GM18873 (cell line): ENCODE results near the gene SREBF1.

Experiments used
- ATAC-seq: cut with Tn5 transposase; IDR thresholded peaks from one replicate; pipeline ENCODE4 v1.9.1; 2021; ENCODE audit warnings: mild to moderate bottlenecking, moderate library complexity, moderate number of reproducible peaks; ENCODE audit not compliant: unreplicated experiment, low FRiP score

Gene SREBF1

DNA sequence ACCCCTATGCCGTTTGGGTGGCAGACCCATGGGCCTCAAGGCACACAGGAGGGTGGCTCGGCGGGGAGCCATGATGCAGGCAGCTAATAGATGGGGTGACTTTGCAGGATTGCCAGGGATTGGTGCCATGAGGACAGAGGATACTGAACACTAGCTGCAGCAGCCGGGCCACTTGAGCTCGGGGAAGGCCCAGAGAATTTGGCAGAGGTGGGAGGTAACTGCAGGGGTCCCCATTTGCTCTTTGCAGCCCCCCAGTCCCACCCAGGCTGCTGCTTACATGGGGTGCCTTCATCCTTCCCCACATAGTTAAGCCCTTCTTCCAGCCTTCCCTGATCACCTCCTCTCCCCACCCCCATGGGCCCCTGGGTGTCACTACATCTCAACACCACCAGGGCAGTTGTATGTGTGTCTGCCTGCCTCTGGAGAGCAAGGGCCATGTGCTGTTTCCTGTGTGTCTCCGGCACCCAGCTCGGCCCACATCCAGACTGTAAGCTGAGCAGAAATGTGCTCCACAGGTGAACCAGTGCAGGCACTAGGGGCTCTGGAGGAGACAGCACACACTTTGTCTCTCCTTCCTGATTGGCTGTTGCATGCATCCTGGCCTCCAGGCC is 52.0 kb downstream of the SREBF1 start:
- no peak for ATAC-seq

DNA sequence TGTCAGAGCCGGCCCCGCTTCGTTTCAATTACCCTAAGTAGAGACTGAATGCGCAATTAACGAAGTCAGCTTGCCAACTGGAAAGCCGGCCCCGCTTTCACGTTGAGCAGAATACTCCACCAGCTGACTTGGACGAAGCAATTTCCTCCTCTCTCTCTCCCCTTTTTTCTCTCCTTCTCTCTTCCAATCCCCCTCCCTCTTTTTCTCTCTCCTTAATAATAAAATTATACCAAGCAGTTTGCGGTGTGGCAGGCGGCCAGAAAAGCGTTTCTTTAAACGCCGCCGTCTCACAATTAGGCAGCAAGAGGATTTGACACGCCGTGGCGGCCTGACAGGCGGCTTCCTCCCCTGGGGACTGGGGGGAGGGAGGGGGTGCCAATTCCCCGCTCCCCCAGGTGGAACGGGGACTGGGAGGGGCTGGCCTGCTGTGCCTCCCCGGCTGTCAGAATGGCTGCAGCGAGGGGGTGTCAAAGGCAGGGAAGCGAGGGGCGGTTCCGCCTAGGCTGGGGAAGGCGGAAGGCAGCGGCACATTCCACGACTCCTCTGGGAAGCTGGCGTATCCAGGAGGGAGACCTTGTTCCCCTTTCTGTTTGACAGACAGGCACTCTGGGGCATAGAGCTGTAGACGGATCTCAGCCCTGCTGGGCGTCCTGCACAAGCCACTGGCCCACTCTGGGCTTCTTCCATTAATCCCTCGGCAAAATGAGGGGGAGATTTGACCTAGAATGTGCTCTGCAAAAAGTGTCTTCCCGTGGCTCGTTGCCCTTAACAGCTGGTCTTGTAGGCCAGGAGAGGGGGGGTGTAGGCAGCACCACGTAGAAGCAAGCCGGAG is 52.7 kb downstream of the SREBF1 start:
- ATAC-seq: no peak

GRCh38 chr17:17783116-17783824 is 53.5 kb downstream of the SREBF1 start:
- no peak for ATAC-seq

GRCh38 chr17:17782523-17783115 is 54.2 kb downstream of the SREBF1 start:
- ATAC-seq: no peak

DNA sequence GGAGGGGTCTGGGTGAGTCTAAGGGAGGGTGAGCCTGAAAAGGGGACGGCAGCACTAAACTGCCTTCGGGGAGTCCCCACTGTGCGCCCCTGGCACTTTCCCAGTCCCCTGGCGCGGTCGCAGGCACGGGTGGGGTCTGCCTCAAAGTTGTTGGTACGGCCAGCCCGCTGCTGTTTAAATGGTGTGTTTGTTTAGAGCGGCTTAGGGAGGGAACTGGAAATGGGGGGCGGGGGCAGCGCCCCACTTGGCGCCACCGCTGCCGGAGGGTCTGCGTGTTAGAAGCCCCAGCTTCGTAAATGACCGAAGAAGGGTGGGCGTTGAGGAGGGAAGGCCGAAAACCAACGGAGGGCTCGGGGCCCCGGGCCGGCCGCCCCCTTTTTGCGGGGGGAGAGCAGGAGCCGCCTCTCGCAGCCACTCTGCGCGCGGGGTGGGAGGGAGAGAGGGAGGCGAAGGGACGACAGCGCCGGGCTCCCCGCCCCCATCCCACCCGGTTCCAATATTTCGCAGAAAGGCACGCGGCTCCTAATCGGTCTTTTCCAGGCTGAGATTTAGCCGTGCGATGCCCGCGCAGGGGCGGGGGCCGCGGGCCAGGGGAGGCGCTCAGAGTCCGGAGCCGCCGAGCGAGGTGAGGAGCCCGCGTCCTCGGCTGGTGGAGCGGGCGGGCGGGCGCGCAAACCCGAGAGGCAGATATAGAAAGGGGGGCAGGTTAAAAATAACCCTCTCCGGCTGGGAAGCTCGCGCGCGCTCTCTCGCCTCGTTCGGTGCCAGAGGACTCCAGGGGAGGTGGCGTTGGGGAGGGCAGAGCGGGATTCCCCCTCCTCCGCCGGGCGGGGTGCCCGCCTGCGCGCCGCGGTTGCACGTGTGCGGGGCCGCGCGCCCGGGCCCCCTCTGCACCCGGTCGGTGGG is 54.9 kb downstream of the SREBF1 start:
- ATAC-seq: no peak

DNA sequence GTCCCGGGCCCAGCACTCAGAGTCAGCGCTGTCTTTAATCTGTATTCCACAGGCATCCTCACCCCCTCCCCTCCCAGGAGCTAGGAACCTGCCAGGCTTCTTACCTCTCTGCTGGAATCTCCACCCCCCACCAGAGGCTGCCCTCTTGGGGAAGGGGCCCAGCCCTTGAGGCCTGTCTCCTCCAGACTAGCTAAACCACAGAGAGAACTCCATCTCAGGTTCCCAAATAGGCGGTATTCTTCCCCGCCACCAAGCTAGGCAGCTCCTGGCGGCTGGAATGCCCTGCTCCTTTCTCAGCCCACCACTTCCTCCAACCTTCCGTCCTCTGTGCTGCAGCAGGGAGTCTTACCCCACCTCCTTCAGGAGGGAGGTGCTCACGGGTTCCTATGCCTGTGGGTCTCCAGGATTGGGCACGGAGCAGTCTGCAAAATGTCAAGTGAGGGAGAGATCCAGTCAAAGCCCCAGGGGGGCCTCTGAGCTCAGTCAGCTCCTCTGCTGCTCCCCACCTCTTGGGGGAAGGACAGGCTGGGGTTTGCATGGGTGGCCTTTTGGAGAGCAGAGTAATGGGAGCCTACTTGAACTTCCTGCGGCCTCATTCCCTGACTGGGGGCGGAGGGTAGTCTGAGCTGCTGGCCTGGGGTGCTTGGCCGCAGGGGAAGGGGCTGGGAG is 55.7 kb downstream of the SREBF1 start:
- ATAC-seq: no peak

GRCh38 chr17:17779015-17779611 is 57.7 kb downstream of the SREBF1 start:
- ATAC-seq: no peak

DNA sequence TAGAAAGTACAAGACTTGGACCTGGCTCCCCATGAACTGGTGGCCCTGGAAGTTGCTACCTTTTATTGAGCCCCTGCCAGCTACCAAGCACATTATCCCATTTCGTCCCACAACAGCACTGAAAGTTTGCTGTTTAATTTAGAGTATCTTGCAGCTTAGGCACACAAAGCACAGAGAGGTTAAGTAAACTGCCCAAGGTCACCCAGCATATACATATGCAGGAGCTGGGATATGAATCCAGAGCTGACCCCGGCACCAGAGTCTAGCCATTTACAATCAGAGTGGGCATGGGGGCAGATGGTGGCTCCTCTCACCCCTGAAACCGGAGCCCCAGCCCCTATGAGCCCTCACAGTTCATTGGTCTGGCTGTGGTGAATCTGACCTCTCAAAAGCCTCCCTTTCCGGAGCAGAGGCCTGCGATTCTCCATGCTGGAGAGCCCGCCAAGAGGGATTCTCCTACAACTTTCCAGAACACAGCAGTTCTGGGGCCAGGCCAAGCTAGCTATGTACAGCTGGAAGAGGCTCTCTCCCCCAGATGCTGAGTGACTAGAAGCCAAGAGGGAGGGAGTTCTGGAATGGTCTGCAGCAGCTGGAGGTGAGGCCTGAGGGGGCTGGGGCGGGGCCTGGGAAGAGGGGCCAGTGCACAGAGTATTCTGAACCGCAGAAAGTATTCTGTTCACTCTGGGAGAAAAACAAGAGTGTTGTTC is 58.3 kb downstream of the SREBF1 start:
- no peak for ATAC-seq

GRCh38 chr17:17776889-17777288 is 59.9 kb downstream of the SREBF1 start:
- ATAC-seq: no peak

DNA sequence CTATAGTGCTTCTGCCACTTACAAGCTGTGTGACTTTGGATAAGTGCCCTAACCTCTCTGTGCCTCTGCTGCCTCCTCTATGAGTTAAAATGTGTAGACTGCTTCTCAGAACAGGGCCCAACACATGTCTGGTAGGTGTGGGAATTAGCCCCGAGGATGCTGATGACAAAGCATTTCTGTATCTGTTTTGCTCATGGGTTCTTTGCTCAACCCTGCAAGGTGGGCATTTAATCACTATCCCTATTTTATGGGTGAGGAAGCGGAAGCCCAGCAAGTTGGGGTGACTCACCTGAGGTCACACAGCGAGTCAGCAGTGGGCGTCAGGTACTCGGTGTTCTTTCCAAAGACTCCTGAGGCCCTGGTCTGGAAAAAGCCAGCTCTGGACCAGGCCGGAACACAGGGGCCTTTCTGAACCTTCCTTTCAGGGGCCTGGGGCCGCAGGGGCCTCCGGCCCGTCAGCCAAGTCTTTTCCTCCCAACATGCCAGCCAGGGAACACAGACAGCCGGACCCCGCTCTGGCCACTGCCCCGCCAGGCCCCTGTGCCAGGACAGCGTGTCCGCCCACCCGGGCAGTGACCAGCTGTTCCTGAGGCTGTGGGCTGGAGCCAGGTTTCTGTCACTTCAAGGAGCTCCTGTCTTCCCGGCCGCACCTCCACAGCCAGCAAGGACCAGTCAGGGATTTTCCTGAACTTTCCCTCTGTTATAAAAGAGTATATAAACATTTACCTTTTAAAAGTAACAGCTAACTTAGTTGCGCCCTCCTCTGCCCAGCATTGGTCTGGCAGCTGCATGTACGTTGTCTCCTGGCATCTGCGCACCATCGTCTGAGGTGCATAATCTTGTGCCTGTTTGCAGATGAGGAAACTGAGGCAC is 62.5 kb downstream of the SREBF1 start:
- no peak for ATAC-seq

DNA sequence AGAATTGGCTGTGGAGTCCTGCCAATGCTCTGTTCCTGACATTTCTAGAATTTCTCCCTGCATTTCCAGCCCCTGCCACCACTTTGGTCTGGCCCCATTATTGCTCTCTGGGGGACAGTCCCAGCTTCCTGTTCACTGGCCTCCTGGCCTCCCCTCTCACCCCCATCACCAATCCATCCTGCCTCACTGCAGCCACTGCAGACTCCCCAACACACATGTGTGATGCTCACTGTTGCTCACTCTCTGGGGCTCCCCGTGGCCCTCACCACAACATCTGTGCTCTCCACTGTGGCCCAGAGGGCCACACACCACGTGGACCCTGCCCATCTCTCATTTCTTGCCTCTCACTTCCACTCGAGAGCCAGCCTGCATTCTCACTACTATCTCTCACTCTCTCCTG is 64.6 kb downstream of the SREBF1 start:
- ATAC-seq: no peak

- ATAC-seq: no peak
Measured at GRCh38 chr17:17771498-17772201, 65.1 kb downstream of the SREBF1 start.

DNA sequence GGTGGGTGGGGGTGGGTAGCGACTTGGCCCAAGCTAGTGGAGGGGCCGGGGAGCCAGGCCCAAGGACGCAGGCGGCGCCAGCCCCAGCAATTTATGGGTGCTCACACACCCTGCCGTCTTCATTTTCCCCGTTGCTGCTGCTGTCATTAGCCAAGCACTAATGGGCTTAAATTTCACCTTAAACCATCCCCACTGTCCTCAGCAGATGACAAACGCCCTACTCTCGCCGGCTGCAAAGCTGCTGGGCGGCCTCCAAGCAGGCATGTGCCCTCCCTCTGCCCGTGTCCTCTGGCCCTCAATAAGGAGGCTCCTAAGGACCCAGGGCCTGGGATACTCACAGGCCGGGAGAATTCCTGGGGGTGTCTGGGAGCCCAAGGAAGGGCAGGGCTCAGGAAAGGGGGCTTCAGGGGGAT is 66.1 kb downstream of the SREBF1 start:
- no peak for ATAC-seq

- no peak for ATAC-seq
Measured at GRCh38 chr17:17769869-17770631, 66.7 kb downstream of the SREBF1 start.

GRCh38 chr17:17768424-17769088 is 68.2 kb downstream of the SREBF1 start:
- ATAC-seq: no peak
